Fibroblast of lung (primary cell): ENCODE data around the gene TSPAN2. TPM values are rescaled to one million over a fixed set of nuclear protein-coding genes. Genes with fewer than 3 reads are reported as not detected.

ENCODE experiments used
- DNase-seq, 2 donors: peaks; one replicate each; pipeline versions ENCODE4 v3.0.0 to v3.0.0-alpha.2; 2010; ENCODE audit warnings: low read depth in 2 of 2
- H2AFZ ChIP-seq: 2 replicates; pipeline ENCODE4 v1.5.1; 2012; ENCODE audit warnings: low read length, control low read depth, inconsistent platforms
- H3K27ac ChIP-seq: 2 replicates; pipeline ENCODE4 v1.5.1; 2011; ENCODE audit warnings: low read length, control low read depth; ENCODE audit not compliant: insufficient read depth
- H3K27me3 ChIP-seq: 2 replicates; pipeline ENCODE4 v1.5.1; 2011; ENCODE audit warnings: mild to moderate bottlenecking, low read length; ENCODE audit not compliant: control insufficient read depth, insufficient read depth
- H3K36me3 ChIP-seq: 2 replicates; pipeline ENCODE4 v1.5.1; 2011; ENCODE audit warnings: low read length; ENCODE audit not compliant: control insufficient read depth, insufficient read depth
- H3K4me1 ChIP-seq: 2 replicates; pipeline ENCODE4 v1.5.1; 2011; ENCODE audit warnings: low read length; ENCODE audit not compliant: control insufficient read depth, insufficient read depth; ENCODE audit errors: extremely low read depth
- H3K4me2 ChIP-seq: 2 replicates; pipeline ENCODE4 v1.5.1; 2011; ENCODE audit warnings: low read length, control low read depth; ENCODE audit not compliant: insufficient read depth; ENCODE audit errors: extremely low read depth
- H3K4me3 ChIP-seq, 4 experiments: fragments of 200-600 bp in 1 of 4; sonication (generic) in 1 of 4; replicated peaks in 1 of 4; 2 replicates each; pipeline ENCODE4 v1.5.1; 2011 to 2016; ENCODE audit warnings: low read length in 4 of 4, low read depth in 3 of 4, mild to moderate bottlenecking in 3 of 4, control low read depth in 2 of 4, inconsistent platforms in 1 of 4, mixed read lengths in 1 of 4; ENCODE audit not compliant: insufficient read depth in 1 of 4; ENCODE audit errors: control extremely low read depth in 1 of 4
- H3K79me2 ChIP-seq: 2 replicates; pipeline ENCODE4 v1.5.1; 2012; ENCODE audit warnings: mild to moderate bottlenecking, low read length, inconsistent platforms; ENCODE audit not compliant: control insufficient read depth, insufficient read depth
- H3K9ac ChIP-seq: 2 replicates; pipeline ENCODE4 v1.5.1; 2011; ENCODE audit warnings: mild to moderate bottlenecking, low read length, control low read depth; ENCODE audit not compliant: insufficient read depth
- H3K9me3 ChIP-seq: 2 replicates; pipeline ENCODE4 v1.5.1; 2012; ENCODE audit warnings: low read depth, low read length; ENCODE audit not compliant: control insufficient read depth, insufficient read depth
- H4K20me1 ChIP-seq: 2 replicates; pipeline ENCODE4 v1.5.1; 2011; ENCODE audit warnings: low read length; ENCODE audit not compliant: control insufficient read depth, insufficient read depth; ENCODE audit errors: extremely low read depth
- CTCF ChIP-seq, 2 donors: IDR thresholded peaks in 1 of 2; conservative IDR thresholded peaks in 1 of 2; 1 replicate in 1 of 2; 2 replicates in 1 of 2; pipeline ENCODE4 v1.5.1; 2011 to 2012; ENCODE audit warnings: low read length in 2 of 2, control low read depth in 1 of 2, inconsistent platforms in 1 of 2, low read depth in 1 of 2, mild to moderate bottlenecking in 1 of 2
- EZH2 ChIP-seq: IDR thresholded peaks from 2 replicates; pipeline ENCODE4 v1.5.1; 2012; ENCODE audit warnings: low read length, control low read depth, mild to moderate bottlenecking; ENCODE audit errors: missing control alignments
- polyA plus RNA-seq, 2 donors: library from polyadenylated mRNA; depleted of rRNA in 1 of 2; stranded (reverse) in 1 of 2; unstranded in 1 of 2; fragments of >200 nt; gene quantifications; 2 replicates each; pipeline ENCODE4 v1.2.1, GENCODE V29; 2011 to 2012; ENCODE audit warnings: missing spikeins in 1 of 2
- total RNA-seq: library from RNA; depleted of rRNA; stranded (reverse); fragments of >200 nt; gene quantifications from 2 replicates; pipeline ENCODE4 v1.2.1, GENCODE V29; 2014

Gene TSPAN2
- total and polyA plus RNA-seq, 2 donors (not counting 1 experiment from before 2014, with no cell fraction given): 0.08 to 0.66 TPM

GRCh38 chr1:115112496-115113375 lies 23.4 kb upstream of the TSPAN2 start:
- Histone ChIP-seq H4K20me1 (no peaks in the 10 kb centered on the region), H3K9me3 (no peaks in the 10 kb centered on the region), H3K4me2 (no peak overlapping the region), H3K4me3 (no peak overlapping the region), H3K27ac (no peak overlapping the region), H3K9ac (no peak overlapping the region), H3K27me3 (peaks cover 3% of the 10 kb centered on the region), H3K79me2 (no peaks in the 10 kb centered on the region), H3K4me1 (no peaks in the 10 kb centered on the region), H3K36me3 (no peaks in the 10 kb centered on the region), H2AFZ (no peak overlapping the region)
- no peak for DNase-seq
- TF ChIP-seq CTCF (conservative IDR thresholded peaks at IDR 0.05 in 1 of 2, IDR thresholded peaks at IDR 0.05 in 1 of 2; ENCODE audit: low read depth in 1 of 2, low read length in 2 of 2) (peak; percentile 86 to 90), EZH2 (no peak)

GRCh38 chr1:115107516-115108260 lies 18.4 kb upstream of the TSPAN2 start:
- Histone ChIP-seq H3K9ac (no peak overlapping the region), H3K27me3 (peaks cover 3% of the 10 kb centered on the region), H3K79me2 (no peaks in the 10 kb centered on the region), H3K4me1 (no peaks in the 10 kb centered on the region), H3K4me2 (no peak overlapping the region), H3K9me3 (no peaks in the 10 kb centered on the region), H3K27ac (no peak overlapping the region), H3K4me3 (no peak overlapping the region), H2AFZ (no peak overlapping the region), H3K36me3 (no peaks in the 10 kb centered on the region), H4K20me1 (no peaks in the 10 kb centered on the region)
- DNase-seq: peak; percentile 30 to 69
- TF ChIP-seq EZH2 (no peak), CTCF (conservative IDR thresholded peaks at IDR 0.05 in 1 of 2, IDR thresholded peaks at IDR 0.05 in 1 of 2; ENCODE audit: low read depth in 1 of 2, low read length in 2 of 2) (no peak)

- no peaks in the 10 kb centered on the region for H3K4me1 ChIP-seq
- H4K20me1 ChIP-seq: no peaks in the 10 kb centered on the region
- TF ChIP-seq CTCF (conservative IDR thresholded peaks at IDR 0.05 in 1 of 2, IDR thresholded peaks at IDR 0.05 in 1 of 2; ENCODE audit: low read depth in 1 of 2, low read length in 2 of 2) (no peak), EZH2 (no peak)
- no peaks in the 10 kb centered on the region for H3K79me2 ChIP-seq
- no peak overlapping the region for H2AFZ ChIP-seq
- no peaks in the 10 kb centered on the region for H3K9me3 ChIP-seq
- H3K36me3 ChIP-seq: no peaks in the 10 kb centered on the region
- H3K4me2 ChIP-seq: no peak overlapping the region
- peaks cover 3% of the 10 kb centered on the region for H3K27me3 ChIP-seq
- no peak overlapping the region for H3K4me3 ChIP-seq
- H3K27ac ChIP-seq: no peak overlapping the region
- H3K9ac ChIP-seq: no peak overlapping the region
- DNase-seq: no peak
Observed at GRCh38 chr1:115105831-115106230, 16.5 kb upstream of the TSPAN2 start.
